ENCODE data around the gene HJURP. TPM values are rescaled to one million over a fixed set of nuclear protein-coding genes. Genes with fewer than 3 reads are reported as not detected.

The HJURP gene
- total and polyA plus RNA-seq, 9 of the 15 experiments (the other 6 are each of a cell fraction or from before 2014, with no cell fraction given), result 13.8 to 102 (median 28.3) TPM

DNA sequence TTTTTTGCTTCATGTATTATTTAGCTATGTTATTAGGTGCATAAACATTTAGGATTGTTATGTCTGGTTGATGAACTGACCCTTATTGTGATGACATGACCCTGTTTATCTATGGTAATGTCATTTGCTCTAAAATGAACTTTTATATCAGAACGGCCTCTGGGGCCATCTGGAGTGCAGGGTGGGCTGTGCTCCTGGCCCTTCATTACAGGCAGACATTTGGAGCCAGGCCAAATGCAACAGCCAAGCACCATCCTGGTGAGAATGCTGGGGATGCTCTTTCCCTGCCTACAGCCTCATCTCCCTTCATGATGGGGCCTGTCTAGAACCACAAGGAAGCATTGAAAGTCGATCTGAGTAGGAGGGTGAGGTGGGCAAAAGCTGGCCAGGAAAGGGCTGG is 38.0 kb downstream of the HJURP start (continued):
- TF ChIP-seq ZNF282 (CRISPR knock-in tag; IDR thresholded peaks at IDR 0.05) (no peak), PHF8 (IDR thresholded peaks at IDR 0.05; ENCODE audit: borderline replicate concordance, low read length) (no peak), NCOA6 (IDR thresholded peaks at IDR 0.05) (no peak), TRIM24 (IDR thresholded peaks at IDR 0.05) (no peak), ARNT (IDR thresholded peaks at IDR 0.05) (no peak), ZBTB7A (IDR thresholded peaks at IDR 0.05; ENCODE audit: borderline replicate concordance, control insufficient read depth, low read depth, low read length) (no peak)
- TF ChIP-seq, protein P1, sequence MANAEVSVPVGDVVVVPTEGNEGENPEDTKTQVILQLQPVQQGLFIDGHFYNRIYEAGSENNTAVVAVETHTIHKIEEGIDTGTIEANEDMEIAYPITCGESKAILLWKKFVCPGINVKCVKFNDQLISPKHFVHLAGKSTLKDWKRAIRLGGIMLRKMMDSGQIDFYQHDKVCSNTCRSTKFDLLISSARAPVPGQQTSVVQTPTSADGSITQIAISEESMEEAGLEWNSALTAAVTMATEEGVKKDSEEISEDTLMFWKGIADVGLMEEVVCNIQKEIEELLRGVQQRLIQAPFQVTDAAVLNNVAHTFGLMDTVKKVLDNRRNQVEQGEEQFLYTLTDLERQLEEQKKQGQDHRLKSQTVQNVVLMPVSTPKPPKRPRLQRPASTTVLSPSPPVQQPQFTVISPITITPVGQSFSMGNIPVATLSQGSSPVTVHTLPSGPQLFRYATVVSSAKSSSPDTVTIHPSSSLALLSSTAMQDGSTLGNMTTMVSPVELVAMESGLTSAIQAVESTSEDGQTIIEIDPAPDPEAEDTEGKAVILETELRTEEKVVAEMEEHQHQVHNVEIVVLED (CRISPR knock-in tag; IDR thresholded peaks at IDR 0.05), result no peak

DNA sequence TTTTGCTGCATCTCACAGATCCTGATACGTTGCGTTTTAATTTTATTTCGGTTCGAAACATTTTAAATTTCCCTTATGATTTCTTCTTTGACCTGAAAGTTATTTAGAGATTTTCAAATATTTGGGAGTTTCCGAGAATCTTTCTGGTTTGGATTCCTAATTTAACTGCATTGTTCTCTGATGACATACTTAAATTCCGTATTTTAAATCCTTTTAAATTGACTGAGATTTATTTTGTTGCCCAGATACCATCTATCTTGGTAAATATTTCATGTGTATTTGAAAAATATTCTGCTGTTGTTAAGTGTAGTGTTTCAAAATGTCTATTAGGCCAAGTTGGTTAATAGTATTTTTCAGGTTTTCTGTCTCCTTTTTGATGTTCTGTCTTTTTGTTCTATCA is 38.5 kb downstream of the HJURP start:
- in situ Hi-C loops (cut with MboI), result no loop called here
- CTCF ChIA-PET (ENCODE audit: low intra/inter-chr PET ratio), result no interaction called here
- no peaks in the 10 kb centered on the region for H3K9me3 ChIP-seq (replicated peaks; ENCODE audit: control insufficient read depth, insufficient read depth, low read depth, low read length)
- no TSS peak for BruUV-seq (replicated peaks)
- no peak for DNase-seq (ENCODE audit: extremely low read depth in 1 of 4, low spot score in 3 of 4)
- H3K27ac ChIP-seq (ENCODE audit: extremely low read depth, low read depth, low read length), result no peak overlapping the region
- no peaks in the 10 kb centered on the region for H3K79me2 ChIP-seq (ENCODE audit: control insufficient read depth, insufficient read depth, low read length)
- no peak overlapping the region for H3K4me3 ChIP-seq
- no peak overlapping the region for H3K9ac ChIP-seq (ENCODE audit: insufficient read depth in 1 of 2, low read depth in 2 of 2, low read length in 2 of 2)
- peaks cover 0 to 36% of the 10 kb centered on the region in 2 experiments; a peak in 3 of 5 replicates for H3K27me3 ChIP-seq (ENCODE audit: control insufficient read depth in 2 of 2, insufficient read depth in 2 of 2, low read length in 2 of 2)
- 3% methylated on average over 5 of the region's 6 CpGs for WGBS (ENCODE audit: insufficient coverage, low coverage, missing lambda C conversion rate)
- intact Hi-C loops (cut with micrococcal nuclease), result no loop called here
- POLR2A ChIA-PET, result no interaction called here
- H3K36me3 ChIP-seq (ENCODE audit: control insufficient read depth, insufficient read depth, low read length), result no peaks in the 10 kb centered on the region
- TF ChIP-seq, protein P2, sequence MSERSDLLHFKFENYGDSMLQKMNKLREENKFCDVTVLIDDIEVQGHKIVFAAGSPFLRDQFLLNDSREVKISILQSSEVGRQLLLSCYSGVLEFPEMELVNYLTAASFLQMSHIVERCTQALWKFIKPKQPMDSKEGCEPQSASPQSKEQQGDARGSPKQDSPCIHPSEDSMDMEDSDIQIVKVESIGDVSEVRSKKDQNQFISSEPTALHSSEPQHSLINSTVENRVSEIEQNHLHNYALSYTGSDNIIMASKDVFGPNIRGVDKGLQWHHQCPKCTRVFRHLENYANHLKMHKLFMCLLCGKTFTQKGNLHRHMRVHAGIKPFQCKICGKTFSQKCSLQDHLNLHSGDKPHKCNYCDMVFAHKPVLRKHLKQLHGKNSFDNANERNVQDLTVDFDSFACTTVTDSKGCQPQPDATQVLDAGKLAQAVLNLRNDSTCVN (CRISPR knock-in tag; IDR thresholded peaks at IDR 0.05), result no peak
- TF ChIP-seq, protein P3, sequence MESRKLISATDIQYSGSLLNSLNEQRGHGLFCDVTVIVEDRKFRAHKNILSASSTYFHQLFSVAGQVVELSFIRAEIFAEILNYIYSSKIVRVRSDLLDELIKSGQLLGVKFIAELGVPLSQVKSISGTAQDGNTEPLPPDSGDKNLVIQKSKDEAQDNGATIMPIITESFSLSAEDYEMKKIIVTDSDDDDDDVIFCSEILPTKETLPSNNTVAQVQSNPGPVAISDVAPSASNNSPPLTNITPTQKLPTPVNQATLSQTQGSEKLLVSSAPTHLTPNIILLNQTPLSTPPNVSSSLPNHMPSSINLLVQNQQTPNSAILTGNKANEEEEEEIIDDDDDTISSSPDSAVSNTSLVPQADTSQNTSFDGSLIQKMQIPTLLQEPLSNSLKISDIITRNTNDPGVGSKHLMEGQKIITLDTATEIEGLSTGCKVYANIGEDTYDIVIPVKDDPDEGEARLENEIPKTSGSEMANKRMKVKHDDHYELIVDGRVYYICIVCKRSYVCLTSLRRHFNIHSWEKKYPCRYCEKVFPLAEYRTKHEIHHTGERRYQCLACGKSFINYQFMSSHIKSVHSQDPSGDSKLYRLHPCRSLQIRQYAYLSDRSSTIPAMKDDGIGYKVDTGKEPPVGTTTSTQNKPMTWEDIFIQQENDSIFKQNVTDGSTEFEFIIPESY (CRISPR knock-in tag; IDR thresholded peaks at IDR 0.05), result no peak
- no peak for TF ChIP-seq MTA2 (IDR thresholded peaks at IDR 0.05; ENCODE audit: low read depth)
- TF ChIP-seq RBM22 (IDR thresholded peaks at IDR 0.05; ENCODE audit: low read depth, low read length, poor library complexity, severe bottlenecking), result no peak
- no peak for TF ChIP-seq TCFL5 (CRISPR knock-in tag; conservative IDR thresholded peaks at IDR 0.05)
- no peak for TF ChIP-seq CCAR2 (IDR thresholded peaks at IDR 0.05; ENCODE audit: low read depth, low read length)
- no peak for FAIRE-seq
- no peaks in the 10 kb centered on the region; the same call in 1 of the 2 replicates for H4K20me1 ChIP-seq (replicated peaks; ENCODE audit: control insufficient read depth, insufficient read depth, low read length)
- H3K4me1 ChIP-seq (replicated peaks in 1 of 2; ENCODE audit: control insufficient read depth in 2 of 2, insufficient read depth in 2 of 2, low read length in 2 of 2), result no peaks in the 10 kb centered on the region; a peak in 1 of 5 replicates
- H2AFZ ChIP-seq (ENCODE audit: low read depth, low read length), result no peak overlapping the region
- no peak overlapping the region for H3K4me2 ChIP-seq (ENCODE audit: insufficient read depth, low read length)
- ATAC-seq, result no peak
- H3K9me1 ChIP-seq (ENCODE audit: control insufficient read depth, insufficient read depth, low read length), result no peaks in the 10 kb centered on the region

Measured in K562 (cell line).